Measurements from ENCODE around the gene AJAP1.

DNA sequence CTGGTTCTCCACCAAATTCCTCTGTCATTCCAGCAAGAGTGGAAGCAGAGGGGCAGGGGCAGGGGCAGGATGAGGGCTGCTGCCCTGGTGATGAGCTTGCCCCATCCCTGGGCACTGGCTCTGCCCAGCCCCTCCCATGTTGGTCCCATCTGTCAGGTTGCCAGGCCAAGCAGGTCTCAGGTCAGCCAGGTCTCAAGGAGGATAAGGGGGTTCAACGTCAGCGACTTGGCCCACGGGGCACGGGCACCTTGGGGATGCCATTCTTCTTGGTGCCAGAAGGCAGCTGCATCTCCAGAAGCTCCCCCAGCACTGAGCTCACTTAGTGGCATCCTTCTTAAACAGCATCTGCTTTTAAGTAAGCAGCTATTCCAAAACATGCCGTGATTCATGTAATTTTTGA lies 133.1 kb downstream of the AJAP1 start:
- TF ChIP-seq POLR2AphosphoS5 (IDR thresholded peaks at IDR 0.05; ENCODE audit: low read depth) (no peak), NANOG (IDR thresholded peaks at IDR 0.05; ENCODE audit: borderline replicate concordance) (no peak)
- TF ChIP-seq, protein P1, sequence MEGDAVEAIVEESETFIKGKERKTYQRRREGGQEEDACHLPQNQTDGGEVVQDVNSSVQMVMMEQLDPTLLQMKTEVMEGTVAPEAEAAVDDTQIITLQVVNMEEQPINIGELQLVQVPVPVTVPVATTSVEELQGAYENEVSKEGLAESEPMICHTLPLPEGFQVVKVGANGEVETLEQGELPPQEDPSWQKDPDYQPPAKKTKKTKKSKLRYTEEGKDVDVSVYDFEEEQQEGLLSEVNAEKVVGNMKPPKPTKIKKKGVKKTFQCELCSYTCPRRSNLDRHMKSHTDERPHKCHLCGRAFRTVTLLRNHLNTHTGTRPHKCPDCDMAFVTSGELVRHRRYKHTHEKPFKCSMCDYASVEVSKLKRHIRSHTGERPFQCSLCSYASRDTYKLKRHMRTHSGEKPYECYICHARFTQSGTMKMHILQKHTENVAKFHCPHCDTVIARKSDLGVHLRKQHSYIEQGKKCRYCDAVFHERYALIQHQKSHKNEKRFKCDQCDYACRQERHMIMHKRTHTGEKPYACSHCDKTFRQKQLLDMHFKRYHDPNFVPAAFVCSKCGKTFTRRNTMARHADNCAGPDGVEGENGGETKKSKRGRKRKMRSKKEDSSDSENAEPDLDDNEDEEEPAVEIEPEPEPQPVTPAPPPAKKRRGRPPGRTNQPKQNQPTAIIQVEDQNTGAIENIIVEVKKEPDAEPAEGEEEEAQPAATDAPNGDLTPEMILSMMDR (conservative IDR thresholded peaks at IDR 0.05; ENCODE audit: low read depth in 2 of 2): no peak

Data from GM23338 (cell line).